GM23338 (cell line): ENCODE data around the gene HPX. TPM values are rescaled to one million over a fixed set of nuclear protein-coding genes. Genes with fewer than 3 reads are reported as not detected.

Experiments used
- ATAC-seq: fragments of 200-7000 bp; cut with Tn5 transposase; 3 replicates; pipeline ENCODE4 v1.9.1; 2020
- DNase-seq: peaks from one replicate; pipeline ENCODE4 v3.0.0-alpha.2; 2015; ENCODE audit warnings: low spot score
- H2AFZ ChIP-seq: fragments of 200-600 bp; sonication (generic); 2 replicates; pipeline ENCODE4 v1.8.0; 2016; ENCODE audit warnings: antibody characterized with exemption, mild to moderate bottlenecking, moderate library complexity
- H3F3A ChIP-seq: fragments of 200-600 bp; sonication (generic); replicated peaks from 2 replicates; pipeline ENCODE4 v1.8.0; 2017; ENCODE audit warnings: antibody characterized with exemption, mixed run types, low read depth
- H3K27ac ChIP-seq: fragments of 200-600 bp; sonication (generic); 2 replicates; pipeline ENCODE4 v1.6.1; 2016; ENCODE audit warnings: low read depth
- H3K27me3 ChIP-seq: fragments of 200-600 bp; sonication (generic); 2 replicates; pipeline ENCODE4 v1.8.0; 2016; ENCODE audit warnings: mild to moderate bottlenecking, mixed run types, moderate library complexity; ENCODE audit not compliant: insufficient read depth
- H3K36me3 ChIP-seq: fragments of 200-600 bp; sonication (generic); 2 replicates; pipeline ENCODE4 v1.8.0; 2016; ENCODE audit warnings: mild to moderate bottlenecking; ENCODE audit not compliant: insufficient read depth
- H3K4me1 ChIP-seq: fragments of 200-600 bp; sonication (generic); 2 replicates; pipeline ENCODE4 v1.8.0; 2016; ENCODE audit warnings: mild to moderate bottlenecking, moderate library complexity; ENCODE audit not compliant: insufficient read depth
- H3K4me2 ChIP-seq: fragments of 200-600 bp; sonication (generic); 2 replicates; pipeline ENCODE4 v1.7.1; 2017; ENCODE audit warnings: mixed run types
- H3K4me3 ChIP-seq: fragments of 200-600 bp; sonication (generic); 2 replicates; pipeline ENCODE4 v1.6.1; 2016; ENCODE audit warnings: mixed run types
- H3K79me2 ChIP-seq: fragments of 200-600 bp; sonication (generic); replicated peaks from 2 replicates; pipeline ENCODE4 v1.8.0; 2017; ENCODE audit warnings: mild to moderate bottlenecking; ENCODE audit not compliant: insufficient read depth
- H3K9me2 ChIP-seq: fragments of 200-600 bp; sonication (generic); 2 replicates; pipeline ENCODE4 v1.8.0; 2017; ENCODE audit not compliant: insufficient read depth
- H4K20me1 ChIP-seq: fragments of 200-600 bp; sonication (generic); replicated peaks from 2 replicates; pipeline ENCODE4 v1.8.0; 2017; ENCODE audit warnings: mild to moderate bottlenecking; ENCODE audit not compliant: insufficient read depth
- H3K27ac Mint-ChIP-seq: 2 replicates; pipeline ENCODE4 v1.8.0; 2020; ENCODE audit warnings: inconsistent platforms, mild to moderate bottlenecking, moderate library complexity, mixed read lengths
- H3K27me3 Mint-ChIP-seq: 3 replicates; pipeline ENCODE4 v1.8.0; 2022; ENCODE audit warnings: low read depth, mild to moderate bottlenecking, moderate library complexity, mixed read lengths, inconsistent platforms; ENCODE audit not compliant: insufficient read depth, poor library complexity
- H3K36me3 Mint-ChIP-seq: 3 replicates; pipeline ENCODE4 v1.8.0; 2021; ENCODE audit warnings: low read depth, mild to moderate bottlenecking, inconsistent platforms, moderate library complexity, mixed read lengths
- H3K4me1 Mint-ChIP-seq: 3 replicates; pipeline ENCODE4 v1.8.0; 2020; ENCODE audit warnings: mild to moderate bottlenecking, inconsistent platforms, mixed read lengths
- H3K4me3 Mint-ChIP-seq: 3 replicates; pipeline ENCODE4 v1.8.0; 2021; ENCODE audit warnings: moderate library complexity, mild to moderate bottlenecking, inconsistent platforms, mixed read lengths
- H3K9me3 Mint-ChIP-seq: 3 replicates; pipeline ENCODE4 v1.8.0; 2020; ENCODE audit warnings: moderate library complexity, mild to moderate bottlenecking, inconsistent platforms, mixed read lengths
- CREB1 ChIP-seq: fragments of 250-450 bp; sonication (Bioruptor Pico); IDR thresholded peaks from 2 replicates; pipeline ENCODE4 v1.5.0; 2020; ENCODE audit warnings: low read depth, mild to moderate bottlenecking, moderate library complexity
- CTCF ChIP-seq, 2 experiments: fragments of 200-600 bp in 1 of 2; sonication (generic) in 1 of 2; conservative IDR thresholded peaks; 2 replicates each; pipeline versions ENCODE4 v1.5.1 to v1.6.1; 2016 to 2017; ENCODE audit warnings: antibody characterized with exemption in 2 of 2, low read depth in 2 of 2, mild to moderate bottlenecking in 2 of 2, moderate library complexity in 1 of 2
- EZH2 ChIP-seq: fragments of 200-600 bp; sonication (generic); IDR thresholded peaks from one replicate; pipeline ENCODE4 v1.8.0; 2017; ENCODE audit warnings: antibody characterized with exemption, mild to moderate bottlenecking, low read depth; ENCODE audit not compliant: unreplicated experiment
- EZH2phosphoT487 ChIP-seq: fragments of 200-600 bp; sonication (generic); IDR thresholded peaks from one replicate; pipeline ENCODE4 v1.8.1; 2018; ENCODE audit warnings: antibody characterized with exemption; ENCODE audit not compliant: unreplicated experiment
- JUNB ChIP-seq: IDR thresholded peaks from one replicate; pipeline ENCODE4 v1.6.1; 2016; ENCODE audit warnings: antibody characterized with exemption; ENCODE audit not compliant: unreplicated experiment
- NANOG ChIP-seq: IDR thresholded peaks from 2 replicates; pipeline ENCODE4 v1.6.1; 2016; ENCODE audit warnings: antibody characterized with exemption, borderline replicate concordance
- POLR2AphosphoS5 ChIP-seq: IDR thresholded peaks from 2 replicates; pipeline ENCODE4 v1.6.1; 2016; ENCODE audit warnings: antibody characterized with exemption, low read depth
- REST ChIP-seq: IDR thresholded peaks from one replicate; pipeline ENCODE4 v1.6.1; 2018; ENCODE audit warnings: antibody characterized with exemption; ENCODE audit not compliant: unreplicated experiment
- STAT1 ChIP-seq: IDR thresholded peaks from one replicate; pipeline ENCODE4 v1.6.1; 2016; ENCODE audit warnings: antibody characterized with exemption; ENCODE audit not compliant: unreplicated experiment
- ZNF114 ChIP-seq: fragments of 250-450 bp; sonication (Bioruptor Pico); IDR thresholded peaks from 2 replicates; pipeline ENCODE4 v1.5.0; 2020; ENCODE audit warnings: mild to moderate bottlenecking, moderate library complexity
- ZNF331 ChIP-seq: fragments of 250-450 bp; sonication (Bioruptor Pico); IDR thresholded peaks from 2 replicates; pipeline ENCODE4 v1.5.0; 2020; ENCODE audit warnings: low read depth, mild to moderate bottlenecking, moderate library complexity
- polyA plus RNA-seq: library from polyadenylated mRNA; unstranded; fragments of >200 nt; fragmentation: Nextera tagmentation; extraction: Ambion mirVana; gene quantifications from 2 replicates; pipeline ENCODE4 v1.2.1, GENCODE V29; 2016
- total RNA-seq: library from RNA; depleted of rRNA; stranded (reverse); fragments of >200 nt; shearing (Covaris generic); gene quantifications from 2 replicates; pipeline ENCODE4 v1.2.3, GENCODE V29; 2014

The HPX gene
- total and polyA plus RNA-seq, 2 experiments from 2014 or later = 0.47 to 0.63 TPM

GRCh38 chr11:6482441-6482840 is 41.7 kb upstream of the HPX start:
- DNase-seq = no peak
- peaks cover 9% of the 10 kb centered on the region for H3K27me3 Mint-ChIP-seq
- H3K9me3 Mint-ChIP-seq = no peaks in the 10 kb centered on the region; the same call in 2 of the 3 replicates
- peak overlapping the region; percentile 99 for H3K4me3 Mint-ChIP-seq
- H3K4me2 ChIP-seq = peak overlapping the region; percentile 97
- peak overlapping the region; percentile 82 for H3K27ac Mint-ChIP-seq
- no peak for TF ChIP-seq STAT1
- TF ChIP-seq CTCF (conservative IDR thresholded peaks at IDR 0.05; ENCODE audit: low read depth in 2 of 2) = no peak
- no peak for ATAC-seq
- peaks cover 39% of the 10 kb centered on the region for H3K36me3 Mint-ChIP-seq
- H3F3A ChIP-seq = peaks cover 13% of the 10 kb centered on the region; the same call in 1 of the 2 replicates
- H2AFZ ChIP-seq = no peak overlapping the region
- H3K27me3 ChIP-seq = no peaks in the 10 kb centered on the region
- peaks cover 49% of the 10 kb centered on the region for H3K79me2 ChIP-seq
- H3K9me2 ChIP-seq = no peaks in the 10 kb centered on the region
- peak overlapping the region; percentile 95 for H3K4me3 ChIP-seq
- H3K36me3 ChIP-seq = peaks cover 37% of the 10 kb centered on the region
- H3K4me1 ChIP-seq = 0 out of 2 replicates have a peak, but pooled peaks cover 6% of the 10 kb centered on the region
- H3K27ac ChIP-seq = peak overlapping the region; percentile 93; the same call in 1 of the 2 replicates
- H3K4me1 Mint-ChIP-seq = peaks cover 12% of the 10 kb centered on the region
- peaks cover 14% of the 10 kb centered on the region for H4K20me1 ChIP-seq

GRCh38 chr11:6481924-6482275 is 41.1 kb upstream of the HPX start:
- Histone ChIP-seq H3K4me3 (peak overlapping the region; percentile 95), H3K4me2 (peak overlapping the region; percentile 97), H3F3A (peaks cover 13% of the 10 kb centered on the region; the same call in 1 of the 2 replicates), H3K27ac (peak overlapping the region; percentile 93), H2AFZ (peak overlapping the region; percentile 44; the same call in 1 of the 2 replicates), H3K4me1 (0 out of 2 replicates have a peak, but pooled peaks cover 6% of the 10 kb centered on the region), H3K79me2 (peaks cover 49% of the 10 kb centered on the region), H3K36me3 (peaks cover 40% of the 10 kb centered on the region), H3K9me2 (no peaks in the 10 kb centered on the region), H4K20me1 (peaks cover 14% of the 10 kb centered on the region), H3K27me3 (no peaks in the 10 kb centered on the region)
- DNase-seq = no peak
- Mint-ChIP-seq H3K4me1 (peaks cover 12% of the 10 kb centered on the region), H3K27ac (peak overlapping the region; percentile 99), H3K27me3 (peaks cover 9% of the 10 kb centered on the region), H3K4me3 (peak overlapping the region; percentile 99), H3K9me3 (no peaks in the 10 kb centered on the region; the same call in 2 of the 3 replicates), H3K36me3 (peaks cover 45% of the 10 kb centered on the region)
- ATAC-seq = peak; percentile 14
- TF ChIP-seq ZNF114 (CRISPR knock-in tag) = no peak
- TF ChIP-seq STAT1 = no peak
- no peak for TF ChIP-seq REST
- no peak for TF ChIP-seq EZH2
- TF ChIP-seq POLR2AphosphoS5 = no peak
- no peak for TF ChIP-seq EZH2phosphoT487
- TF ChIP-seq CREB1 (CRISPR knock-in tag) = no peak
- no peak for TF ChIP-seq ZNF331 (CRISPR knock-in tag)
- no peak for TF ChIP-seq NANOG
- TF ChIP-seq JUNB = no peak
